Omental fat pad (tissue), 4 donors: ENCODE data around the gene TRIM66. TPM values are rescaled to one million over a fixed set of nuclear protein-coding genes. Genes with fewer than 3 reads are reported as not detected.
A peak's percentile ranks its signal among the peaks of the same experiment; 100 is the strongest.

ENCODE experiments used
- ATAC-seq: fragments of 150-250 bp; one replicate; pipeline ENCODE4 v1.9.1; 2016; ENCODE audit warnings: mild to moderate bottlenecking, moderate library complexity; ENCODE audit not compliant: low FRiP score
- DNase-seq: peaks from one replicate; pipeline ENCODE4 v3.0.0-alpha.2; 2019; ENCODE audit warnings: low spot score
- total RNA-seq, 4 donors: library from RNA; depleted of rRNA; stranded (reverse); fragments of >200 nt; gene quantifications; one replicate each; pipeline ENCODE4 v1.1.0, GENCODE V29; 2016
- TF ChIP-seq, protein P1 (sequence below), 3 donors: fragments of 450-650 bp; IDR thresholded peaks; one replicate each; pipeline ENCODE4 v1.5.1; 2016 to 2017; ENCODE audit warnings: antibody characterized with exemption in 3 of 3, mild to moderate bottlenecking in 3 of 3, moderate library complexity in 2 of 3

TRIM66 gene
- total RNA-seq, 4 donors from 2014 or later, result 3.7 to 11.3 (median 5.1) TPM

DNA sequence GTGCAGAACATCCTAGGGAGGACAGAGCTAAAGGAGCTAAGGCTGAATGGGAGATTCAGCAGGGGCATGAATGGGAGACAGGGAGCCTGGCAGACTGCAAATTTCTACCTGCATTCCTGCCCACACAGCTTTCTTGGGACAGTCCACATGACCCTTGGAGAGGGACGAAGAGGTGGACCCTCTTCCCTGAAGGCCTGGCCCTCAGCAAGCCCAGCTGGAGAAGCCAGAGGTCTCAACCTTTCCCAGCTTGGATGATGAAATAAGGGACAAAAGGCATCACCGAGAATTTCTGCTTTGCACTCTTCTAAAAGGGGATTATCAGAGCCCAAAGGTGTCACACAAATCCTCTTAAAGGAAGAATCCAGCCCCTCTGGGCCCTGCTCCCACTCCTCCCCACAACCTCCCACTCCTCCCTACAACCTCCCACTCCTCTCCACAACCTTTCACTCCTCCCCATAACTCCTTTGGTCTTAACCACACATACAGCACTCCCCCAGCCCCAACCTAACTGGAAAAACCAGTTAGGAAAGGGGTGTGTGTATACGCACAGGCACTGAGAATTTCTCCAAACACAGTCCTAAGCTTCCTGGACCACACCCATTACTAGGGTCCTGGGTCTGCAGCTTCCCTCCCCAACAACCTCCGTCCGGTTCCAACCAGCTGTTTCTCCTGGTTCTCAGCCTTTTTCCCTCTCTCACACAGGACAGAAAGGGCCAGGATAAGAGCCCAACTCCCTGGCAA is 38.6 kb upstream of the TRIM66 start:
- TF ChIP-seq, protein P1, sequence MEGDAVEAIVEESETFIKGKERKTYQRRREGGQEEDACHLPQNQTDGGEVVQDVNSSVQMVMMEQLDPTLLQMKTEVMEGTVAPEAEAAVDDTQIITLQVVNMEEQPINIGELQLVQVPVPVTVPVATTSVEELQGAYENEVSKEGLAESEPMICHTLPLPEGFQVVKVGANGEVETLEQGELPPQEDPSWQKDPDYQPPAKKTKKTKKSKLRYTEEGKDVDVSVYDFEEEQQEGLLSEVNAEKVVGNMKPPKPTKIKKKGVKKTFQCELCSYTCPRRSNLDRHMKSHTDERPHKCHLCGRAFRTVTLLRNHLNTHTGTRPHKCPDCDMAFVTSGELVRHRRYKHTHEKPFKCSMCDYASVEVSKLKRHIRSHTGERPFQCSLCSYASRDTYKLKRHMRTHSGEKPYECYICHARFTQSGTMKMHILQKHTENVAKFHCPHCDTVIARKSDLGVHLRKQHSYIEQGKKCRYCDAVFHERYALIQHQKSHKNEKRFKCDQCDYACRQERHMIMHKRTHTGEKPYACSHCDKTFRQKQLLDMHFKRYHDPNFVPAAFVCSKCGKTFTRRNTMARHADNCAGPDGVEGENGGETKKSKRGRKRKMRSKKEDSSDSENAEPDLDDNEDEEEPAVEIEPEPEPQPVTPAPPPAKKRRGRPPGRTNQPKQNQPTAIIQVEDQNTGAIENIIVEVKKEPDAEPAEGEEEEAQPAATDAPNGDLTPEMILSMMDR (IDR thresholded peaks at IDR 0.05), result no peak
- no peak for DNase-seq
- ATAC-seq, result no peak

DNA sequence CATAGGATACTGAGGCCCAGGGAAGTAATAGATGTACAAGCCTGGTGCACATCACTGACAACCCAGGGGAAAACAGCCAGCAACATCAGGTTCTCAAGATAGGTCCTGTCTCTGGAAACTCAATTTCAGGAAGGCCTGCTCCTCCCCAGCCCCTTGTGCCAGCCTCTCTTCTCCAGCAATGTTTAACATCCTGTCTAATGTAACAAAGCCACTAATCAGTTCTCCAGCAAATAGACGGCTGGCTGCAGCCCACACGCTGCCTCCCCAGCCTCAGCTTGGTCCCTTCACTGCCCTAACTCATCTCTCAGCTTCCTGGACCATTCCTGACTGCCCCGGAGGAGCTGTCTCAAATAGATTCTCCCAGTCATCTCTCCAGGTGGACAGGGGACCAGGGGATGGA is 37.9 kb upstream of the TRIM66 start:
- no peak for ATAC-seq

DNA sequence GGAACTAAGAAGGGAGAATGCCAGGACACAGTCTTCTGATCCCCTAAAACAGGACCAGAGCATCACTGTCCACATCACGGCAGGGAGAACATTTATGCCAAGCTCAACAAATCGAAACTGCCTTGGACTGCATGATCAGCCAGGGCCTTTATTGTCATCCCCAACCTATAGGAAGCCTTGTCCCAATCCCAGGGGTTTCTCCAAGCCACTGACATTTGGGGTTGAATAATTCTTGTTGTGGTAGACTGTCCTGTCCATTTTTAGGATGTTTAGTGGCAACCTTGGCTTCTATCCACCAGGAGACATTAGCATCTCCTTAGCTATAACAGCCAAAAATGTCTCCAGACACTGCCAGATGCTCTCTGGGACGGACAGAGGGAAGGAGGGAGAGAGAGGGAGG is 37.3 kb upstream of the TRIM66 start:
- DNase-seq, result no peak
- no peak for ATAC-seq
- TF ChIP-seq, protein P1 (IDR thresholded peaks at IDR 0.05), result no peak

More for the DNA sequence above, 37.9 kb upstream of the TRIM66 start:
- no peak for DNase-seq
- TF ChIP-seq, protein P1 (IDR thresholded peaks at IDR 0.05), result no peak

DNA sequence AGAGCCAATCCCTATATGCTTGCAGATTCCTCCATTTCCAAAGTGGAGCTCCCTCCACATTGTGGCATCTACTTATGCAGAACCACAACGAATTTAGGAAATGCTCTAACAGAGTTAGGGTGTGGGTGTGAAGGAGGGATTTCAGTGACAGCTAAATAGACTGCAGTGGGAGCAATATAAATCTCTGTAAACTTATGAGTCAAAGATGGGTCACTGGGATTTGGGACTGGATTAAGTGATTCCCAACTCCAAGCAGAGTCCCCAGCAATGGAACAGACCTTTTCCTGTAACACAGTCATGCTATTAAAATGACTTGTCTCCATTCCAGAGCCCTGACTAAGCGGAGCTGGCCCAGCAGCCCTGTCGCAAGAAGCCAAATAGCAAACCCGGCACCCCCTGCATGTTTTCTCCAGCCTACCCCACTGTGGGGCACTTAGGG is 36.8 kb upstream of the TRIM66 start:
- TF ChIP-seq, protein P1 (IDR thresholded peaks at IDR 0.05), result no peak
- ATAC-seq, result peak; percentile 73
- no peak for DNase-seq

DNA sequence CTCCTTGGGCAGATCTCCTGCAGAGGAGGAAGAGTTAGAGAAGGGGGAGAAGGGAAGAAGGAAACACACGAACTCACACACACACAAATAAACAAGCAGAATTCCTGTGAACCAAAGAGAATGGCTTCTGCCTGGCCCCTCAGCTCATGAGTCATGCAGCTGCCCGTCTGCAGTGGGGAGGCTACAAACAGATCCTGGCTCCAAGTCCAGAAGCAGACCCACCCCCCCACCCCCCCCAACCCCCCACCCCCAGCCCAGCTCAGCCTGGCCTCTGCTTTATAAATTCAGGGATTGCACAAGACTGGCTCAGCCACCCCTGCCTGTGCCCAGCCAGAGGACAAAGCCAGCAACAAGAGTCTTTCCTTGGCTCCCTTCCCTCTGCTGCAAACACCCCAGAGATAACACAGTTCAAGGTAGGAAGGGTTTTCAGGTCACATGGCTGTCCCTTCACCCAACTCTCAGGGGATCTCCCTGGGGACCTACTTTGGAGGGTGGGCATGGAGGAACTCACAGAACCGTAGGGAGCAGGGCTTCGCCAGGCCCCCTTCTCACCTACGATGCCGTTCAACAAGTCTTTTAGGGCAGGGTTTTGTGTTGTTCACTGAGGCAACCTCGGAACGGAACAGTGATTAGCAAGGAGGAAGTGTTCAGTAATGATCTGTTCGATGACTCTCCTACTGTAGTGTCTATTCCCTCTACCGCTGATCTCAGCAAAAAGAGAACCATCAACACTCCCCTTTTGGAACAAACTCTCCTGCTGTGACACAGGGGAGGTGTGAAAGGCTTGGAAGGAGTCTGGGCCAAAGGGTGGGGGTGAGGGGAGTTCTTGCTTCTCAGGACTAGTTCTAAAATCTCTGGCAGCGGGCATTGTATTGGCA is 35.6 kb upstream of the TRIM66 start:
- peak; percentile 39 for ATAC-seq
- TF ChIP-seq, protein P1 (IDR thresholded peaks at IDR 0.05), result no peak
- no peak for DNase-seq

DNA sequence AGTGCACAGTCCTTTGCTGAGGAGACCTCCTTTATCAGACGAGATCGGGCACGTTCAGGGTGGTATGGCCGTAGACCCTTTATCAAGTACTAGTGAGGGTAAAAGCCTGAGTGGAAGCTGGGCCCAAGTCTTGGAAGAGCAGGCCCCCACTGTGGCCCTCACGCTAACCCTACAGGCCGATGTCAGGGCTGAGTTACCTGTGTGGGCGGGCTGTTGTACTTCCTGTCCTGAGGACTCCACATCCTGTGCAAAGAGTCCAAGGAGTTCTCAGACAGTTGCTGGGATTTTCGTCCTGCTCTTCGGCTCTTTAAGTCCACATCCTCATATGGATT is 35.0 kb upstream of the TRIM66 start:
- ATAC-seq, result no peak
- DNase-seq, result no peak
- TF ChIP-seq, protein P1 (IDR thresholded peaks at IDR 0.05), result no peak
